SK-N-SH treated with all-trans-retinoic acid at 6 μM for 48 hours (cell line): ENCODE results near the gene IFT172.

Source experiments
- ATAC-seq: fragments of 200-7000 bp; cut with Tn5 transposase; 3 replicates; pipeline ENCODE4 v1.9.1; 2020; ENCODE audit warnings: mild to moderate bottlenecking, moderate library complexity
- ARNTL ChIP-seq: fragments of 450-650 bp; formaldehyde crosslinking; IDR thresholded peaks from 2 replicates; pipeline ENCODE4 v1.5.0; 2020; ENCODE audit warnings: low read depth, mild to moderate bottlenecking, moderate library complexity, borderline replicate concordance
- BACH2 ChIP-seq: fragments of 250-450 bp; sonication (Bioruptor Pico); IDR thresholded peaks from 2 replicates; pipeline ENCODE4 v1.9.0; 2021; ENCODE audit warnings: mild to moderate bottlenecking, borderline replicate concordance
- CREB5 ChIP-seq: fragments of 250-450 bp; sonication (Bioruptor Pico); IDR thresholded peaks from 2 replicates; pipeline ENCODE4 v1.5.1; 2020; ENCODE audit warnings: low read depth, mild to moderate bottlenecking, moderate library complexity
- CSDC2 ChIP-seq: fragments of 250-450 bp; sonication (Bioruptor Pico); IDR thresholded peaks from 2 replicates; pipeline ENCODE4 v1.5.0; 2020; ENCODE audit warnings: mild to moderate bottlenecking, moderate library complexity
- CSRNP3 ChIP-seq: fragments of 250-450 bp; sonication (Bioruptor Pico); IDR thresholded peaks from 2 replicates; pipeline ENCODE4 v1.5.1; 2021; ENCODE audit warnings: mild to moderate bottlenecking, moderate library complexity
- ESRRG ChIP-seq: fragments of 250-450 bp; sonication (Bioruptor Pico); IDR thresholded peaks from 2 replicates; pipeline ENCODE4 v1.6.1; 2021; ENCODE audit warnings: mild to moderate bottlenecking
- ISL1 ChIP-seq: fragments of 250-450 bp; sonication (Bioruptor Pico); IDR thresholded peaks from 2 replicates; pipeline ENCODE4 v2.1.2; 2022; ENCODE audit warnings: mild to moderate bottlenecking, moderate library complexity
- OSR1 ChIP-seq: fragments of 250-450 bp; sonication (Bioruptor Pico); IDR thresholded peaks from 2 replicates; pipeline ENCODE4 v1.8.0; 2022; ENCODE audit warnings: moderate library complexity, mild to moderate bottlenecking, inconsistent platforms
- PATZ1 ChIP-seq: fragments of 250-450 bp; sonication (Bioruptor Pico); IDR thresholded peaks from 2 replicates; pipeline ENCODE4 v1.8.0; 2020; ENCODE audit warnings: mild to moderate bottlenecking, moderate library complexity, borderline replicate concordance
- POU6F1 ChIP-seq: fragments of 250-450 bp; sonication (Bioruptor Pico); IDR thresholded peaks from 2 replicates; pipeline ENCODE4 v1.8.0; 2021; ENCODE audit warnings: low read depth, mild to moderate bottlenecking, moderate library complexity, borderline replicate concordance
- PPARA ChIP-seq: fragments of 250-450 bp; sonication (Bioruptor Pico); IDR thresholded peaks from 2 replicates; pipeline ENCODE4 v1.5.0; 2020; ENCODE audit warnings: mild to moderate bottlenecking, borderline replicate concordance
- RARB ChIP-seq: fragments of 250-450 bp; sonication (Bioruptor Pico); IDR thresholded peaks from 2 replicates; pipeline ENCODE4 v1.8.0; 2021; ENCODE audit warnings: mild to moderate bottlenecking, moderate library complexity
- TCF4 ChIP-seq: fragments of 250-450 bp; sonication (Bioruptor Pico); IDR thresholded peaks from 2 replicates; pipeline ENCODE4 v1.8.0; 2021; ENCODE audit warnings: mild to moderate bottlenecking, moderate library complexity, borderline replicate concordance
- TOX ChIP-seq: fragments of 250-450 bp; sonication (Bioruptor Pico); IDR thresholded peaks from 2 replicates; pipeline ENCODE4 v1.8.0; 2021; ENCODE audit warnings: mild to moderate bottlenecking, moderate library complexity, borderline replicate concordance
- TSHZ2 ChIP-seq: fragments of 250-450 bp; sonication (Bioruptor Pico); IDR thresholded peaks from 2 replicates; pipeline ENCODE4 v1.5.0; 2020; ENCODE audit warnings: mild to moderate bottlenecking, moderate library complexity
- ZC3H10 ChIP-seq: fragments of 250-450 bp; sonication (Bioruptor Pico); IDR thresholded peaks from 2 replicates; pipeline ENCODE4 v1.5.1; 2021; ENCODE audit warnings: mild to moderate bottlenecking, moderate library complexity
- ZFP3 ChIP-seq: fragments of 250-450 bp; sonication (Bioruptor Pico); IDR thresholded peaks from 2 replicates; pipeline ENCODE4 v1.5.0; 2020; ENCODE audit warnings: mild to moderate bottlenecking, moderate library complexity
- ZFP30 ChIP-seq: fragments of 450-650 bp; formaldehyde crosslinking; IDR thresholded peaks from 2 replicates; pipeline ENCODE4 v1.5.0; 2022; ENCODE audit warnings: mild to moderate bottlenecking, moderate library complexity
- ZNF565 ChIP-seq: fragments of 450-650 bp; formaldehyde crosslinking; conservative IDR thresholded peaks from 2 replicates; pipeline ENCODE4 v1.5.0; 2020; ENCODE audit warnings: low read depth, mild to moderate bottlenecking, moderate library complexity
- ZNF70 ChIP-seq: fragments of 450-650 bp; formaldehyde crosslinking; IDR thresholded peaks from 2 replicates; pipeline ENCODE4 v1.5.0; 2020; ENCODE audit warnings: mild to moderate bottlenecking, moderate library complexity
- ZNF8 ChIP-seq: fragments of 450-650 bp; formaldehyde crosslinking; IDR thresholded peaks from 2 replicates; pipeline ENCODE4 v1.5.0; 2020; ENCODE audit warnings: mild to moderate bottlenecking, moderate library complexity

IFT172 gene

GRCh38 chr2:27527182-27527581 lies 37.6 kb upstream of the IFT172 start:
- peak; percentile 31; the same call in 1 of the 3 replicates for ATAC-seq
- TF ChIP-seq ISL1 (CRISPR knock-in tag) (no peak), PATZ1 (CRISPR knock-in tag) (no peak), TSHZ2 (CRISPR knock-in tag) (no peak), CREB5 (CRISPR knock-in tag) (no peak), ZNF565 (CRISPR knock-in tag) (no peak), ZNF70 (CRISPR knock-in tag) (no peak), PPARA (CRISPR knock-in tag) (no peak), OSR1 (CRISPR knock-in tag) (no peak), CSDC2 (CRISPR knock-in tag) (no peak), CSRNP3 (no peak), ARNTL (no peak), TOX (CRISPR knock-in tag) (no peak), BACH2 (CRISPR knock-in tag) (no peak), ZFP30 (CRISPR knock-in tag) (no peak)

- peak; percentile 98 for TF ChIP-seq ZFP3 (CRISPR knock-in tag)
- no peak for TF ChIP-seq POU6F1 (CRISPR knock-in tag)
- no peak for ATAC-seq
Observed at GRCh38 chr2:27522400-27522945, 32.9 kb upstream of the IFT172 start.

- no peak for ATAC-seq
Observed at GRCh38 chr2:27520316-27520715, 30.8 kb upstream of the IFT172 start.

GRCh38 chr2:27518782-27519113 lies 29.2 kb upstream of the IFT172 start:
- TF ChIP-seq ESRRG: no peak
- no peak for TF ChIP-seq PPARA (CRISPR knock-in tag)
- TF ChIP-seq OSR1 (CRISPR knock-in tag): no peak
- no peak for TF ChIP-seq PATZ1 (CRISPR knock-in tag)
- TF ChIP-seq ZFP30 (CRISPR knock-in tag): no peak
- TF ChIP-seq RARB (CRISPR knock-in tag): no peak
- no peak for TF ChIP-seq TOX (CRISPR knock-in tag)
- no peak for TF ChIP-seq BACH2 (CRISPR knock-in tag)
- no peak for TF ChIP-seq ZNF8 (CRISPR knock-in tag)
- no peak for TF ChIP-seq TCF4 (CRISPR knock-in tag)
- TF ChIP-seq, all 23 proteins: peak for 0
- no peak for ATAC-seq

More at GRCh38 chr2:27520316-27520715, 30.8 kb upstream of the IFT172 start:
- TF ChIP-seq ZC3H10 (CRISPR knock-in tag): no peak
